DMS53 (cell line): ENCODE measurements around the gene MYO1H.

Experiments
- DNase-seq: peaks from one replicate; lab custom pipeline; 2025; lab: John Stamatoyannopoulos, UW

MYO1H gene

DNA sequence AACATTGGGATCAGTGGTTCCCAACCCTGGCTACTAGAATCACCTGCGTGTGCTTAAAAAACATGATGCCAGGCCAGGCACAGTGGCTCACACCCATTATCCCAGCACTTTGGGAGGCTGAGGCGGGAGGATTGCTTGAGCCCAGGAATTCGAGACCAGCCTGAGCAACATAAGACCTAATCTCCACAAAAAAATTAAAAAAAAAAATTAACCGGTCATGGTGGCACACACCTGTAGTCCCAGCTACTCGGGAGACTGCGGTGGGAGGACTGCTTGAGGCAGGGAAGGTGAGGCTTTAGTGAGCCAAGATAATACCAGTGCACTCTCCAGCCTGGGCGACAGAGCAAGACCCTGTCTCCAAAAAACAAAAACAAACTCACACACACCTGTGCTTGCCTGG is 127.4 kb downstream of the MYO1H start:
- DNase-seq, result no peak

DNA sequence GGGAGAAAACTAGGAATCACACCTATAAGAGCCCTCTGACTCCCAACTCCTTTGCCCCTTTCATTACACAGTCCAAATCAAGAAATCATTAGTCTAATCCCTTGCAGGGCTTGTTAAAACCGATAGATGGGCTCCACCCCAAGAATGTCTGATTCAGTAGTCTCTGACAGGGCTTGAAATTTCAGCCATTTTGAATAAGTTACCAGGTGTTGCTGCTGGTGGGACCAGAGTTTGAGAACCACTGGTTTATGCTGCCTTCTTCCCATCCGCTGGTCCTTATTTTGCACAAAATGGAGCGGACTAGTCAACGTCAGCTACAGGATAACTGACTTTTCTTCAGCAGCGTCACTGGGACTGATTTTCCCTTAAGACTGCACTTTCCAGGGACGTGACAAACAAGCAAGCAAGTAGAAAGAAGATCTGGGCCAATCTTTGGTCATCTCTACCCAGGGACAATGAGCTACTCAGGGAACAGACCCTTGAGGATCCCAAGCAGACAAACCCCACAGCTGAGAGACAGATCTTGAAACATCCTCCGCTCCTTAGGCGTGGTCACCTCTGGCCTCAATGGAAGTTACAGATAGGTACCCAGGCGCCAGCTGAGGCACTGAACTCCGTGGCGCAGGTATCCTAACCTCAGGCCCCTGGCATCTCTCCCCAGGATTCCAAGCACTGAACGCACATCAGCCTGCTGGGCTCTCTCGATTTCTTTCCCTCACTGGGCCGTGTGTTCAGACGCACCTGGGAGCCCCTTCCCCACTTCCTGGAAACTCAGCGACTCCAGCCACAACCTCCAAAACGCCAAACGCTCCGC is 128.5 kb downstream of the MYO1H start:
- peak; percentile 38 for DNase-seq

DNA sequence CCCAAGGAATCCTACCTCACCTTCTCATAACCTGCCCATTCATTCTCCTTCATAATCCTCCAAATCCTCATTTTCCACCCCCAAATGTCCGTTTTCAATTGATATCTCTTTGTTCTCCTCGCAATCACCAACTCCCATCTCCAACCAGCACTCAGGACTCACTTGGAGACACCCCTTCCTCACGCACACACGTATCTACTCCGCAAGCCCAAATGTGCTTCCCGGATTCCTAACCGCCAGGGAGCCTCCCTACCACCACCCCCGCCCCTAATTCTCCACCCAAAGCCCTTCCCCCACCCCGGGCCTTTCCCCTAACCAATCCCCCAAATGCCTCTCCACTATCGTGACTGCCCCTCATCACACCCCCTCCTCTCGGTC is 129.1 kb downstream of the MYO1H start:
- peak; percentile 46 for DNase-seq

DNA sequence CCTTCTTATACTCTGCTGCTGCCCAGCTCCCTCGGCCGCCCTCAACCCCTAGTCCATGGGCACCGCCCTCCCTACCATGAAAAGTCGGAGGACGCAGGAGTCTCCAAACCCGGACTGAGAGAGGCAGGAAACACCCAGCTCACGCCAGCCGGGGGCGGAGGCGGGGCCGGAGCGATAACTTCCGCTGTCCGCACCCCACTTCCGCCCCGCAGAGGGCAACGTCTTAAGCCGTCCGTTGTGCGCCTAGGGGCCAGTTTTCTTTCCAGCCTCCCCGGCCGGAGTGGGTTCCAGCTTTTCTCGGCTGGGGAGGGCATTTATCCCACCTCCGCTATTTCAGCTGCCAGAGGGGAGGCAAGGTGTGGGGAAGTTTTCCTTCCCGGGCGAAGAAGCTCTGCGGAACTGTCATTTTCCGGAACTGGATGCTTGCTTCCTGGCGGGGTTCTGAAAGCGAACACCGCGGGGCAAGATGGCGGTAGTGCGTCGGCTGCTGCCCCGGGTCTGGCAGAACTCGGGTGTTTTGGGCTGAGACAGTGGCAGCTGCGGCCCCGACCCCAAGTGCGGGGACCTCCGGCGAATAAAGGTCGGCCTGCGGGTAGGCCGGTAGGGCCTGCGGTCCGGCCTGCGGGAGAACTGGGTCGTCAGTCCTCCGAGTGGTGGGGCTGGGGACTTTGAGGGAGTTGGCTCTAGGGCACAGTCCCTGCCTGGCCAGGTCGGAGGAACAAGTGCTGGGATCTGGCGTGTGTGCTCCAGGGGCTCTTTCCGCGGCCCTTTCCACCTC is 129.7 kb downstream of the MYO1H start, which contains the start of the genes KCTD10 and UBE3B:
Gene KCTD10, minus strand, starts transcription at position 116 of the 778 bp plus-strand sequence. Its CDS starts 38 bp downstream, at position 78.
Gene UBE3B, plus strand, starts transcription at position 450 of the 778 bp plus-strand sequence. CDS start 5,918 bp downstream, outside the sequence.
- DNase-seq, result peak; percentile 98

DNA sequence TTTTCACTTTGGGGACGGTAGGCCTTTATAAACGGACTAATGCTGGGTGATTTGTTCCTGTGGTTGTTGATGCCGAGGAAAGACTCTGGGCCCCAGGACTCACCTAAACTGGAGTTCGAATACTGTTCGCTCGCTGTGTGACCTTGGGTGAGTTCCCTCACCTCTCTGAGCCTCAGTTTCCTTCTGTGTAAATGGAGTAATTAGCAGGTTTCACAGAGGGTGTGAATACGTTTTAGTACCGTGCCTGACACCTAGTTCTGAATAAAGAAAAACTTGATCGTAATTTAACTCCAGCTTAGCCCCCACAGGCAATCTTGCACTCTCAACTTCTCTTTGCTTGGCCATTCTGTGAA is 130.2 kb downstream of the MYO1H start:
- no peak for DNase-seq

DNA sequence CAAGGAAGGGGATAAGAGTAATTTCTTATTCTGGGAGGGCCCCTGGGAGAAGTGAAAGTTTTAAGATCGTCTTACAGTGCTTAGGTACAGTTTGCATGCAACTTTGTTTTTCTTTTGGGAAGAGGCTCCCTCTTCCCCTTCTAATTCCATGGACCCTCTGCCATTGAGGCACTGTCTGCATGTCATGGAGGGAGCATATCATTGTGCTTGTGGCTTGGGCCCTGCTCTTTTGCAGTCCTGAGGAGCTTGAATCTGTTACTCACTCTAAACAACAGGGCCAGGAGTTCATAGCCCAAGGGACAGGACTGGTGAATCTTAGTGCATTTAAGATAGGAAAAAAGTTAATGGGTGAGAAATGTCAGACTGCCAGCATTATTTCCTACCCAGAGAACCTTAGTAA is 132.1 kb downstream of the MYO1H start:
- no peak for DNase-seq

DNA sequence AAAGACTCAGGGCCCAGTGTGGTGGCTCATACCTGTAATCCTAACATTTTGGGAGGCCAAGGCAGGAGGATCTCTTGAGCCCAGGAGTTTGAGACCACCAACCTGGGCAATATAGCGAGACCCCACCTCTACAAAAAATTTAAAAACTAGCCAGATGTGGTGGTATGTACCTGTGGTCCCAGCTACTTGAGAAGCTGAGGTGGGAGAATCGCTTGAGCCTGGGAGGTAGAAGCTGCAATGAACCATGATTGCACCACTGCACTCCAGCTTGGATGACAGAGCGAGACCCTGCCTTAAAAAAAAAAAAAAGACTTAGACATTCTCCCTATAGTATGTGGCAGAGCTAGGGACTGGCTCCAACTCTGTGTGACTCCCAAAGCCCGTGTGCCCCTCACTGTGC is 132.7 kb downstream of the MYO1H start:
- DNase-seq, result no peak

DNA sequence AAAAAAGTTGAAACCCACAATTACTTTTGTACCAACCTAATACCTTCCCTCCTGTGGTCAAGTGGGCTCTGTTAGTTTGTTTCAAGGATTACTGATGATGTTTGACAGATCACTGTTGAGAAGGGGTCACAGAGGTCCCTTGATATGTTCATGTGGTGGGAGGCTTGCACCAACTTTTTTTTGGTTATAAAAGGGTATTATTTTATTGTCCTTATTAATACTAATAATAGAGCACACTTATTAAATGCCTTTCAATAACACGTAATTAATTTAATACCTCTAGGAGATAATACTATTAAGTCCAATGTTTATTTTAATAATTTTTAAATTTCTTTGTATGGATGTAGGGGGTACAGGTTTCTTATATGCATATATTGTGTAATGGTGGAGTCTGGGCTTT is 134.2 kb downstream of the MYO1H start:
- no peak for DNase-seq

DNA sequence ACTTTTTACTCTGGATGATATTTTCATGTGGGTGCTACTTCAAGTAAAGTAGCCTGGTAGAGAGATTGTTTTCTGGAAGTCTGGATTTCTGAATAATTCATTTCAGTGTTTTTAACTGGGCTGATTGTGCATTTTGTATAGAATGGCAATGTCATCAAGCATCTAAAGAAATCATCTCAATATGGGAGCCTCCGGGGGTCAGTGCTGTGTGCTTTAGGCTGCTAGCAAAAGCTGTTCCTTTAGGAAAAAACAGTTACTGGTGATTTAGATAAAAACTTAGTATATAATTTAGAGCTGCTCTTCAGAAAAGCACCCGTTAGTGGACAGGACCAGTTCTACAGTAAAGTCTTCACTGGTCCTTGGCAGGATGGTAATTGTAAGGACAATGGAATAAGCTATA is 134.8 kb downstream of the MYO1H start:
- DNase-seq, result no peak

DNA sequence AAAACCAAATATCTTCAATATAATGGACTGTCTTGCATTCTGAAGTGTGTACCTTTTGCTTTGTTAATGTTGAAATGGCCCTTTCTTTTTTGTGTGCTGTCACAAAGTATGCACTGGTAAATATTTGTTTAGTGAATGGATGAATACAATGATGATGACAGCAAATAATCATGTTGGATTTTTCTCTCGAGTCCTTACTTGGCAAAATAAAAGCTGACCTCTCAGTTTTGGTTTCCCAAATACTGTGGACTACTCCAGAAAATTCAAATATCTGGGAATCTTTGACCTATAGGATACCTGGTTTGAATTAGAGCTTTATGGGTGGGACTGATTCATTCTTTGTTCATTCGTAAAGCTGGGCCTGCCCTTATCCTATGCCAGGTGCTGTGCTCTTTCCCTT is 135.2 kb downstream of the MYO1H start:
- peak; percentile 90 for DNase-seq

DNA sequence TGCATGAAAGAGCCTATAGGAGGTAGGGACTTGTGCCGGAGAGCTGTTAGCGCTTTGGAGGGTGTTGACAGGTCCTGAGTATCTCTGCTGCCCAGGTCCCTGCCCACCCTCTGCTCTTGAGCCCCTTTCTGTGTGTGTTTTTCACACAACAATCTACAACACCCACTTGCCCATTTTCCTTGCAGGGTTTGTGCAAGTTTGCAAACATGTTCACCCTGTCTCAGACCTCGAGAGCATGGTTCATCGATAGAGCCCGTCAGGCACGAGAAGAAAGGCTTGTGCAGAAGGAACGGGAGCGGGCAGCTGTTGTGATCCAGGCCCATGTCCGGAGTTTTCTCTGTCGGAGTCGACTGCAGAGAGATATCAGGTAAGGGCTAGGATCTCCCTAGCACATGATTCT is 135.6 kb downstream of the MYO1H start:
- DNase-seq, result no peak

DNA sequence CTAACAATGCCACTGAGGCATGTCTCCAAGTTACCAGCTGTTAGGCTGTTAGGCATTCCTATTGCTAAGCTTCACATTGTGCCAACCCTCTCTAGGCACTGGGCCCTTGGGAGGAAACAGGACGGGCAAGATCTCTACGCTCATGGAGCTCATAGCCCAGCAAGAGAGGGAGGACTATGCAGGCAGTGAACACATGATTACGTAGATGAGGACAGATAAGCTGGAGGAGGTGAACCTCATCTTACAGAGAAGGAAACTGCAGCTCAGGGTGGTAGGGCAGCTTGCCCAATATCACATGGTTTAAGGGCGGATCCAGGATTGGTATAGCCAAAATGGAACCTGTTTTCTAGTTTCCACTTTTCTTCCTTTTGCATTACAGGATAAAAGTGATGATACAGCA is 137.5 kb downstream of the MYO1H start:
- DNase-seq, result no peak

DNA sequence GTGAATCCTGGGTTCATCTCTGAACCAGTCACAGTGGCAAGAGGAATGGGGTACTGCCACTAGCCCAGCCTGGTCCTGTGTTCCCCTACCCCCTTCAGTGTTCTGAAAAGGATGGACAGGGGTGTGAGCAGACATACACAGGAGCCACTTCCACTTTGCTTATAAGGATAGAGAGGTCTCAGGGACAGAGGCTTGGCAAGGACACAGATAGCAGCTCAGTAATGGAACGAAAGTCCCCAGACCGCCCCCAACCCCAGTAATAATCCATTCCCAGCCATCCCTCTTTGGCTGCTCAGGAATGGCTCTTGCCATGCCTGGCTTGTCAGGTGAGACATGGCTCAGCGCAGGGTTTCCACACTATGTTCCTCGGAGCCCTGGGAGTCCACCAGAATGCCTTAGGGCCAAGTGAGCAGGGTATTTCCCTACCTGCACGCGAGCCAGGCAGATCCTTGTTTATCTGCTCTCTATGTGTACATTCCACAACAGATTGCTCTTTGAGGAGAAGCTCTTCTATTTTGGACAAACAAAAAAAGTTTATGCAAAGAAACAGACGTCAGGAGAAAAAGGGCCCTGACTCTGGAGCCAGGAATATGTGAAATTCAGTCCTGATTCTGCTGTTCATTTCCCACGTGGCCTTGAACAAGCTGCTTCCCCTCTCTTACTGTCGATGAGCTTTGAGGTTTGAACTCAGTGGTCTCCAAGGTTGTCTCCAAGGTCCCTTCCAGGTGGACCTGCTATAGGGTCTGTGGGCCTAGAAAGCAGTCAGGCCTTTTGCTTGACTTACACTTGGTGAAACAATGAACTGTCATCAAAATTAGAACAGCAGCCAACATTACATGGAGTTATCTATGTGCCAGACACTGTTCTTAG is 139.7 kb downstream of the MYO1H start:
- no peak for DNase-seq

DNA sequence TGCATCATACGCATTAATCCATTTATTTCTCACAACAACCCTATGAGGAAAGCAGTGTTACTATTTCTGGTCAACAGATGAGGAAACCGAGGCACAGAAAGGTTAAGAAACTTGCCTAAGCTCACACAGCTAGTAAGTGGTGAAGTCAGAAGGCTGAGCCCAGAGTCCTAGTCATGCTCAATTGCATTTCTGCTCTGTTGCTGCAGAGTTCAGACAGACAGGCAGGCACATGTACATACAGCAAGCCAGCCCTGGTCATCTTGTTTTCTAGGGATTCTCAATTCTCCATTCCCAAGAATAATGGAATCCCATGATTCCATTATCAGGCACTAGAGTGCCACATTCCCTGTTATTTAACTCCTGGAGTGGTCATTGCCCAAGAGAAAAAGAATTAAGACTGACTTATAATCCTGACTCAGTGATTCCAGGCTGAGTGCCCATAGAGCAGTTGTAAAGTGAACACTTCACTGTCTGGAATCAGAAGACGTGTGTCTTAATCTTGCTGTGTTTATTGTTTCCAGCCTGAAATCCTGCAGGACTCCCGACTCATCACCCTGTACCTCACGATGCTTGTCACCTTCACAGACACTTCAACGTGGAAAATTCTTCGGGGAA is 140.5 kb downstream of the MYO1H start:
- no peak for DNase-seq

DNA sequence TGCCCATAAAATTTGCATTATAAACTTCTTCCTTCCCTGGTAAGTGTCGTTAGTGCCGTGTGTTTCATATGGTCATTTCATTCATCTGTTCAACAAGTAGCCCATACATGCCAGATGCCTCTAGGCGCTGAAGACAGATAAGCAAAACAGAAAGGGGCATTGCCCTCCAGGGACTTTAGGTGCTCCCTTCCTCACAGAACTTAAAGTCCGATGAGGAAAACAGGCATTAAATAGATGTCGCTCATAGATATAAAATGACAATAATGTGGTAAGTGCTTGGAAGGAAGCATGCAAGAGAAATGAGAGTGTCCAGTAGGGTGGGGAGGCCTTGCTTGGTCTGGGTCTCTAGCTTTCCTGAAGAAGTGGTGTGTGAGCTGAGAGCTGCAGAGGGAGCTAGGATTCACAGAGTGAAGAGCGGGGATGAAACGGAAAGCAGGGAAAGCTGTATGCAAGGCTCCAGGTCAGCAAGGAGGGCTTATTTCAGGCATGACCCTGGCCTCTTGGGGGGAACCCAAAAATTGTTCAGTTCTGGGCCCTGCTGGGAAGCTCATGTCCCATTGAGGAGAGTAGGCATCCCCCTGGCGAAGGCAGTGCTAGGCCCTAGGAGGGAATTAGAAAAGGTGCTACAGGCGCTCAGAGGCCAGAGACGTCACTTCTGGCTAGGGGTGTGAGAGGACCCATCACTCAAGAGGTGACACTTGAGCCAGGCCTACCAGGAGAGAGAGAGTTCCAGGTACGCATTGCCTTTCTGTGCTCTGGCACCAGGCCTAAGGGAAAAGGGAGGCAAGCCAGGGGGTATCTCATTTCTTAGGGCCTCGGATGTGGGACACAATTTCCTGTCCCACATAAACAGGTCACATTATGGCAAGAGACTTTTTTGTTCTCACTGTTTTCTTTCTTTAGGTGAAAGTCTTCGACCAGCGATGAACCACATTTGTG is 141.6 kb downstream of the MYO1H start:
- DNase-seq, result no peak

DNA sequence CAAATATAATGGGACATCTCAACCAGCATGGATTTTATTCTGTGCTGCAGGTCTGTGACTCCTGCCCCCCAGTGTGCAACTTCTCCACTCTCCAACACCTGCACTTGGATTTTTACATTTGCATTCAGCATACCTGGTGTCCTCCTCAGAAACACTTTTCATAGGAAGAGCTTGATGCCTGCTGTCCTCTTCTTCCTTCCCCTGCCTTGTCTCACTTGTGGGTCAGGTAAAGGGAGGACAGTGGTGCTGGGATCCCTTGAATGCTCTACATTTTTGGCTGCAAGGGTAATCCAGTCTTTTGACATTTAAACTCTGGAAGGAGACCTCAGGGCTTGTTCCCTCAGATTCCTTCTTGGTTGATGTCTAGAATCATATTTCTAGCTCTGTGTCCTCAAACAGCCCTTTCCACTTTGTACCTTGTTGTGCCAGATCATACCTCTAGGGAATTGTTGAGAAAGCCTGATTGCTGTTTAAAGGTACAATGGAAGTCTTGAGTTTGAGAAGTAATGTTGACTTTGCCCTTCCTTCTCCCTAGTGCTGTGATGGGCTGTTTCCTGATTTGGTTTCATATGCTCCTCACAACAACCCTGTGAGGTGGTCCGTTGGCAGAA is 142.4 kb downstream of the MYO1H start:
- no peak for DNase-seq

DNA sequence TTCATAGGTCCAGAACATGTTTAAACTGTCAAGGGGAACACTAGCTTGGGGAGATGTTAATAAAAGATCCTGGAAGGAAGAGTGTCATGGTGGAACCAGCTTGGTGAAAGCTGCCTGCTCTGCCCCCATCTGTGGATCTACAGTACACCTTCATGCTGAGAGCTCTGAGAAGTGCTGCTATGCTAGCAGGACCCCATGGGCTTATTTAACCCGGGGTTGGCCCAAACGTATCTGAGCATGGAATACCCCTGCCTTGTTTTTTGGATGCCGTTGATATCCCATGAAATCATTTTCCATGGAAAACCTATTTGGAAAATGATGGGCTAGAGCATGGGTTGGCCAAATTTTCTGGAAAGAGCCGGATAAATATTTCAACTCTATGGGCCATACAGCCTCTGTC is 144.0 kb downstream of the MYO1H start:
- DNase-seq, result no peak

DNA sequence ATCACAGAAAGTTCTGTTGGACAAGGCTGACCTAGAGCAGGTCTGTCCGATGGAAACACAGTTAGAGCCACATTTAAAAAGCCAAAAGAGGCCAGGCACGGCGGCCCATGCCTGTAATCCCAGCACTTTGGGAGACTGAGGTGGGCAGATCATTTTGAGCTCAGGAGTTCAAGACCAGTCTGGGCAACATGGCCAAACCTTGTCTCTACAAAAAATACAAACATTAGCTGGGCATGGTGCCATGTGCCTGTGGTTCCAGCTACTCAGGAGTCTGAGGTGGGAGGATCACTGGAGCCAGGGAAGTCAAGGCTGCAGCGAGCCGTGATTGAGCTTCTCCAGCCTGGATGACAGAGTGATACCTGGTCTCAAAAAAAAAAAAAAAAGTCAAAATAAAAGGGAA is 144.7 kb downstream of the MYO1H start:
- DNase-seq, result no peak

DNA sequence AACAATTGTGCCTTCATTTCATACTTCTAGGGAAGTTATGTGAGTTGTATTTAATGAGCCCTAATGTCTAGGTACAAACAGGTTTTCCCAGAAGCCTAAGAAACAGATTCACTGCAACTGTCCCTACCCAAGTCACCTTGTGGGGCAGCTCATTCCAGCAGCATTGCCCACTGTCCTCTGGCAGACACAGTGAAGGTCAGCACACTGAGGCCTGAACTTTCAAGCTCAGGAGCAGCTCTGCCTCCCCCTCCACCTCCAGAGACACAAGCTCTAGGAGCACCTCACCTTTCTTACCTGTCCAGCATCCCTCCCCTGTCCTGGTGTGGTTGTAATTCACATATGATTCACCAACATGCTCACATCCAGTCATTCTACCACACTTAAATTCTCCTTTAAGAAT is 145.4 kb downstream of the MYO1H start:
- DNase-seq, result no peak

DNA sequence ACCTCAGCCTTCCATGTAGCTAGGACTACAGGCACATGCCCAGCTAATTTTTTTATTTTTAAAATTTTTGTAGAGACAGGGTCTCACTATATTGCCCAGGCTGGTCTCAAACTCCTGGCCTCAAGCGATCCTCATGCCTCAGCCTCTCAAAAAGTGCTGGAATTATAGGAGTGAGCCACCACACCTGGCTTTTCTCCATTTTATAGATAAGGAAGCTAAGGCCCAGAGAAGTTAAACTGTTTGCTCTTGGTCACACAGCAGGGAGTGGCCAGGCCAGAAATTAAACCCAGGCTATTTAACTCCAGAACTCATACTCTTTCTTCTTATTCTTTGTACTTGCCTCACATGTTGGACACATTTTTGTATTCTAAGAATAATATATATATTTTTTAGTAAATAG is 146.2 kb downstream of the MYO1H start:
- no peak for DNase-seq
